AG04450 (cell line): Measurements from ENCODE around the gene PDE7B. TPM values are rescaled to one million over a fixed set of nuclear protein-coding genes. Genes with fewer than 3 reads are reported as not detected.

Source experiments
- CTCF ChIA-PET: fragments of 300-600, 350-600 bp; formaldehyde crosslinking; extraction: SDS; loops from one replicate; lab custom pipeline; 2022; ENCODE audit warnings: antibody characterized with exemption, inconsistent platforms; lab: Charles Lee
- POLR2A ChIA-PET: fragments of 350-600 bp; formaldehyde crosslinking; extraction: SDS; loops from one replicate; lab custom pipeline; 2021; ENCODE audit warnings: antibody characterized with exemption, inconsistent platforms; lab: Yijun Ruan, JAX
- DNase-seq: peaks from one replicate; pipeline ENCODE4 v3.0.0-alpha.2; 2011; ENCODE audit warnings: low read depth, low spot score
- H3K27ac ChIP-seq: one replicate; pipeline ENCODE4 v1.5.1; 2012; ENCODE audit warnings: low read depth, low read length, control low read depth
- H3K27me3 ChIP-seq: one replicate; pipeline ENCODE4 v1.6.0; 2012; ENCODE audit warnings: low read length; ENCODE audit not compliant: control insufficient read depth, insufficient read depth
- H3K4me3 ChIP-seq: 2 replicates; pipeline ENCODE4 v1.5.1; 2011; ENCODE audit warnings: mild to moderate bottlenecking, low read depth, low read length, control low read depth
- H3K9me3 ChIP-seq: 2 replicates; pipeline ENCODE4 v1.5.1; 2012; ENCODE audit warnings: low read length; ENCODE audit not compliant: control insufficient read depth, insufficient read depth
- CTCF ChIP-seq: IDR thresholded peaks from 2 replicates; pipeline ENCODE4 v1.5.1; 2011; ENCODE audit warnings: low read depth, low read length, control low read depth, inconsistent platforms
- polyA plus RNA-seq: library from polyadenylated mRNA; depleted of rRNA; stranded (reverse); fragments of >200 nt; gene quantifications from 2 replicates; pipeline ENCODE4 v1.2.3, GENCODE V29; 2011

The PDE7B gene
- polyA plus RNA-seq, 1 experiment = 17.4 TPM

DNA sequence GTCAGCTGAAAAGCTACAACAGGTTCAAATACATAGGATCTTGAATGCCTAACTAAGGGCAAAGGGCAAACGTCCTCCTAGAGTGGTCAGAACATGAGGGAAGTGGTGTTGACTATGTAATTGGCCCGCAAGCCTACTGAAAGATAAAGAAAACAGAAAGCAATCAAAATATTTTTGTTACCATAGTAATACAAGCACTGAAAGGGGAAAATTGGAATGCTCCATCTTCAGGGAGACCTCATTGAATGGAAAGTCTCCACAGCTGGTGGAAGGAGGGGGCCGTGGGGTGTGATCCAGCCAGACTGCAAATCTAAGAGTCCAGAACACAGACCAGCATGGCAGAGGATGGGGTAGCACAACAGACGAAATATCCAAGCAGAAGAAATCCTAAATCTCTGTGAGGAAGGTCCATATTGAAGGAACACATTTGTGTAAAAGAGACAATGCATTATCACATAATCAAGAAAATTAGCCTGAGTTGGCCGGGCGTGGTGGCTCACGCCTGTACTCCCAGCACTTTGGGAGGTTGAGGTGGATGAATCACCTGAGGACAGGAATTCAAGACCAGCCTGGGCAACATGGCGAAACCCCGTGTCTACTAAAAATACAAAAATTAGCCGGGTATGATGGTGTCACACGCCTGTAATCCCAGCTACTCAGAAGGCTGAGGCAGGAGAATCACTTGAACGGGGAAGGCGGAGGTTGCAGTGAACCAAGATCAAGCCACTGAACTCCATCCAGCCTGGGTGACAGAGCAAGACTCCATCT is 359.1 kb downstream of the PDE7B start:
- Histone ChIP-seq H3K27ac (no peak overlapping the region), H3K9me3 (no peaks in the 10 kb centered on the region), H3K27me3 (no peaks in the 10 kb centered on the region), H3K4me3 (no peak overlapping the region)
- TF ChIP-seq CTCF = no peak
- CTCF ChIA-PET = interaction anchor here (1.6 kb wide), 1 partner anchor 16 kb away, joined by 8 read pairs; no protein-coding TSS in a partner anchor
- no peak for DNase-seq
- POLR2A ChIA-PET = no interaction called here

- H3K4me3 ChIP-seq = no peak overlapping the region
- H3K9me3 ChIP-seq = no peaks in the 10 kb centered on the region
- ChIA-PET CTCF (interaction anchor here (2.1 kb wide), 1 partner anchor 14 kb away, joined by 14 read pairs; no protein-coding TSS in a partner anchor), POLR2A (no interaction called here)
- DNase-seq = no peak
- H3K27me3 ChIP-seq = no peaks in the 10 kb centered on the region
- TF ChIP-seq CTCF = no peak
- no peak overlapping the region for H3K27ac ChIP-seq
These were observed 361.1 kb downstream of the PDE7B start for GRCh38 chr6:136212608-136213007.

DNA sequence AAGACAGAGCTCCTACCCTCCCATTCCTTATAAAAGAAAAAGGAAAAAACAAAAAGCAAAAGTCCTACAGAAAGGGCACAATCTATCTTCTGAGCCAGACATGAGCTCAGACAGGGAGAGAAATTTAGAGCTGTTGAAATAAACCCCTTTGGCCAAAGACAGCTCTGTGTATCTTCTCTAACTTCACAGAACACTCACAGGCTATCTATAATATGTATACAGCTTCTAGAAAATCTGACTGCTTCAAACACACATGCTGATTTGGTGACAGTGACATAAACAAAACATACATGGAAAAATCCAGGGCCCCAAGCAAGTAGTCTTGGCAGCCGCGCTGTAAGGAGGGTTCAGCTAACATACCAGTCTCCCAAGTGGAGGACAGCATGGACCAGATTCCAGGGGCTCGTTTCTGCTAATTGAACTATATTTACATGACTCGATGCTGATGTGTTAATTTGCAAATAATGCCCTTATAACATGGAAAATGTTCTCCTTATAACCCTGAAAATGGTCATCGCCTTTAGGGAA is 361.6 kb downstream of the PDE7B start:
- TF ChIP-seq CTCF = no peak
- no peaks in the 10 kb centered on the region for H3K9me3 ChIP-seq
- H3K27ac ChIP-seq = no peak overlapping the region
- H3K4me3 ChIP-seq = no peak overlapping the region
- POLR2A ChIA-PET = no interaction called here
- DNase-seq = no peak
- CTCF ChIA-PET = interaction anchor here (0.5 to 2.1 kb wide), 3 partner anchors 13 to 334 kb away, joined by 3 to 14 read pairs (median 3); no protein-coding TSS in a partner anchor
- H3K27me3 ChIP-seq = no peaks in the 10 kb centered on the region

DNA sequence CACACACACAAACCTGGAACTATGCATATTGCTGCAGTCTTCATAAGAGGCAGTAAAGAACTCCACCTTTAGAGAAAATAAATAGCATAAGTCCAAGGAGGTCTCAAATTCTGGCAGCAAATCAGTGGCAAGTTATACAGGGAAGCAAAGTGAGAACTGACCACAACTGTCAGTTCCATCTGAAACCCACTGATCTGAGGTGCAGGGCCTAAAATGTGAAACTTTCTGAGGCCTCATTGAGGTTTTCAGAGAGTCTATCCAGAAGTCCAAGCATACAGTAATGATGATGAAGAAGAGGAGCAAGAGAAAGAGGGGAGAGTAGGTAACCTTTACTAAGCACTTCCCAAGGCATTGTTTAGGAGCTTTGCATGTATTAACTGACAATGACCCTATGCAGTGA is 362.4 kb downstream of the PDE7B start:
- no peak for DNase-seq
- no peak overlapping the region for H3K27ac ChIP-seq
- CTCF ChIA-PET = interaction anchor here (0.5 to 2.1 kb wide), 2 partner anchors 12 to 17 kb away, joined by 3 to 14 read pairs; no protein-coding TSS in a partner anchor

More for the DNA sequence above, 362.4 kb downstream of the PDE7B start:
- Histone ChIP-seq H3K9me3 (no peaks in the 10 kb centered on the region), H3K27me3 (no peaks in the 10 kb centered on the region), H3K4me3 (no peak overlapping the region)
- POLR2A ChIA-PET = no interaction called here
- no peak for TF ChIP-seq CTCF
